HepG2 (cell line): ENCODE results near the gene TMEM87A. TPM values are rescaled to one million over a fixed set of nuclear protein-coding genes. Genes with fewer than 3 reads are reported as not detected.

Experiments used
- HOXA7 ChIP-seq: sonication (generic); formaldehyde crosslinking; IDR thresholded peaks from 2 replicates; pipeline ENCODE4 v1.8.1; 2022; ENCODE audit warnings: mild to moderate bottlenecking, missing genetic modification reagents, moderate library complexity
- NFAT5 ChIP-seq: sonication (generic); formaldehyde crosslinking; IDR thresholded peaks from 2 replicates; pipeline ENCODE4 v1.4.0; 2020; ENCODE audit warnings: missing genetic modification reagents
- NFE2 ChIP-seq: sonication (generic); formaldehyde crosslinking; IDR thresholded peaks from 2 replicates; pipeline ENCODE4 v1.4.0; 2020; ENCODE audit warnings: missing genetic modification reagents
- NFIB ChIP-seq: sonication (generic); formaldehyde crosslinking; IDR thresholded peaks from 2 replicates; pipeline ENCODE4 v1.9.0; 2021; ENCODE audit warnings: missing genetic modification reagents, mild to moderate bottlenecking, borderline replicate concordance
- NFYC ChIP-seq: IDR thresholded peaks from 2 replicates; pipeline ENCODE4 v1.6.1; 2016; ENCODE audit warnings: missing genetic modification reagents, missing compliant biosample characterization
- SNAPC5 ChIP-seq: sonication (generic); formaldehyde crosslinking; IDR thresholded peaks from 2 replicates; pipeline ENCODE4 v1.8.1; 2023; ENCODE audit warnings: mild to moderate bottlenecking, missing genetic modification reagents, borderline replicate concordance
- ZNF205 ChIP-seq: IDR thresholded peaks from 2 replicates; pipeline ENCODE4 v1.6.1; 2018; ENCODE audit warnings: missing biosample characterization, missing genetic modification reagents
- ZNF282 ChIP-seq: fragments of 450-650 bp; IDR thresholded peaks from 2 replicates; pipeline ENCODE4 v1.6.1; 2018; ENCODE audit not compliant: partially characterized antibody
- ZNF850 ChIP-seq: sonication (generic); formaldehyde crosslinking; conservative IDR thresholded peaks from 2 replicates; pipeline ENCODE4 v1.9.0; 2021; ENCODE audit warnings: mild to moderate bottlenecking, missing genetic modification reagents
- polyA plus RNA-seq, 8 experiments: library from polyadenylated mRNA; depleted of rRNA in 3 of 8; stranded (reverse) in 7 of 8; unstranded in 1 of 8; fragments of >200 nt; fragmentation: Illumina TruSeq in 4 of 8; extraction: Trizol in 4 of 8; gene quantifications; 2 replicates each; pipeline versions ENCODE4 v1.2.1 to v1.2.3, GENCODE V29; 2011 to 2016; ENCODE audit warnings: low read depth in 4 of 8, missing spikeins in 1 of 8, mixed read lengths in 1 of 8; ENCODE audit not compliant: insufficient read depth in 1 of 8
- total RNA-seq, 5 experiments: library from RNA; depleted of rRNA; stranded (reverse); fragments of >200 nt; fragmentation: Illumina TruSeq; extraction: Trizol; gene quantifications; 2 replicates each; pipeline ENCODE4 v1.2.3, GENCODE V29; 2016; ENCODE audit warnings: low read depth in 1 of 5
- TF ChIP-seq, protein P1 (sequence below): IDR thresholded peaks from 2 replicates; pipeline ENCODE4 v1.6.1; 2016; ENCODE audit warnings: missing compliant biosample characterization, missing genetic modification reagents, borderline replicate concordance
- TF ChIP-seq, protein P2 (sequence below): IDR thresholded peaks from 2 replicates; pipeline ENCODE4 v1.6.1; 2018; ENCODE audit warnings: missing genetic modification reagents, mild to moderate bottlenecking, missing compliant biosample characterization
- TF ChIP-seq, protein P3 (sequence below): sonication (generic); formaldehyde crosslinking; IDR thresholded peaks from 2 replicates; pipeline ENCODE4 v1.4.0; 2020; ENCODE audit warnings: missing genetic modification reagents, mild to moderate bottlenecking, borderline replicate concordance
- TF ChIP-seq, protein P4 (sequence below): sonication (generic); formaldehyde crosslinking; IDR thresholded peaks from 2 replicates; pipeline ENCODE4 v1.4.0; 2020; ENCODE audit warnings: missing genetic modification reagents

The TMEM87A gene
- total and polyA plus RNA-seq, 2 of the 13 experiments (the other 11 are each of a cell fraction or from before 2014, with no cell fraction given) = 20.2 to 42.8 TPM

DNA sequence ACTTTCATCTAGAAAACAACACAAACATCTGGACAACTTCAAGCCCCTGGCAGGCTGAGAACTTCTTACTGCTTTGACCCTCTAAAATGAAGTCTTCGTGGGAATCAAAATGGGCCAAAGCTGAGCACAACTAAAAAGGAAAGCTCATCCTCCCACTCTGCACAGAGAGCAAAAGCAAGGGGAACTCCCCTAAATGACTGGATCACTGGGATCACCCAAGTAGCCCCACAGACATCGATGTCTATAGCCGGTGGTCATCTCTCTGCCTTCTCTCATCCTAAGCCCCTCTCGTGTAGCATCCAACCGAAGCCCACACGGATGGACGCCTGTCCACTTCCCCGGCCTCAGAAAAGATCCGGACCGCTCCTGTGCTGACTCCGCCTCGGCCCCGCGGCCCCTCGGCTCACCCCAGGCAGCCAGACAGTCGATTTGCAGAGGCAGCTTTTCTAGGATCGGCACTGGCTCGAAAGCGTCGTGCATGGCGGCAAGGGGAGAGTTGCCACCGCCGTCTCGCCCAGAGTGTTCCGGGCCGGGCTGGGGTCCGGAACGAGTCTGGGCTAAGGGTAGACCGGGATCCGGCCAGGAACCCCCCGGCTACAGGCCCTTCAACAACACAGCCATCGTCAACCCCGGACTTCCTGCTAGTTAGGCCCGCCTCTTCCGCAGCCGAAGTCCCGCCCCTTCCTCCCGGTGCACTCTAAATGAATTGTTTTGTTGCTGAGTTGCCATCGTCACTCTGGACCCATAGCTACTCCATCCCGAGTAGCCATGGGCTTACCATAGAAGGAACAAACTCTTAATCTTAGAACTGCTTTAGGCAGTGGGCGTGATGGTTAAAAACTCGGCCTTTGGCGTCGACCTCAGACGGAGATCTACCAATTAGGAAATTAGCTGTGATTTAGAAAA lies 65.3 kb downstream of the TMEM87A start, which contains the start of gene VPS39 (continued):
- TF ChIP-seq, protein P1, sequence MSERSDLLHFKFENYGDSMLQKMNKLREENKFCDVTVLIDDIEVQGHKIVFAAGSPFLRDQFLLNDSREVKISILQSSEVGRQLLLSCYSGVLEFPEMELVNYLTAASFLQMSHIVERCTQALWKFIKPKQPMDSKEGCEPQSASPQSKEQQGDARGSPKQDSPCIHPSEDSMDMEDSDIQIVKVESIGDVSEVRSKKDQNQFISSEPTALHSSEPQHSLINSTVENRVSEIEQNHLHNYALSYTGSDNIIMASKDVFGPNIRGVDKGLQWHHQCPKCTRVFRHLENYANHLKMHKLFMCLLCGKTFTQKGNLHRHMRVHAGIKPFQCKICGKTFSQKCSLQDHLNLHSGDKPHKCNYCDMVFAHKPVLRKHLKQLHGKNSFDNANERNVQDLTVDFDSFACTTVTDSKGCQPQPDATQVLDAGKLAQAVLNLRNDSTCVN (CRISPR knock-in tag) = peak; percentile 57; the same call in 1 of the 2 replicates
- TF ChIP-seq ZNF282 (no peak), ZNF205 (no peak), NFE2 (CRISPR knock-in tag) (no peak), NFAT5 (CRISPR knock-in tag) (no peak), SNAPC5 (CRISPR knock-in tag) (no peak), ZNF850 (CRISPR knock-in tag) (no peak), HOXA7 (CRISPR knock-in tag) (no peak), NFYC (CRISPR knock-in tag) (no peak), NFIB (no peak)
- TF ChIP-seq, protein P2, sequence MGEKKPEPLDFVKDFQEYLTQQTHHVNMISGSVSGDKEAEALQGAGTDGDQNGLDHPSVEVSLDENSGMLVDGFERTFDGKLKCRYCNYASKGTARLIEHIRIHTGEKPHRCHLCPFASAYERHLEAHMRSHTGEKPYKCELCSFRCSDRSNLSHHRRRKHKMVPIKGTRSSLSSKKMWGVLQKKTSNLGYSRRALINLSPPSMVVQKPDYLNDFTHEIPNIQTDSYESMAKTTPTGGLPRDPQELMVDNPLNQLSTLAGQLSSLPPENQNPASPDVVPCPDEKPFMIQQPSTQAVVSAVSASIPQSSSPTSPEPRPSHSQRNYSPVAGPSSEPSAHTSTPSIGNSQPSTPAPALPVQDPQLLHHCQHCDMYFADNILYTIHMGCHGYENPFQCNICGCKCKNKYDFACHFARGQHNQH (CRISPR knock-in tag) = peak; percentile 62; the same call in 1 of the 2 replicates
- TF ChIP-seq, protein P3, sequence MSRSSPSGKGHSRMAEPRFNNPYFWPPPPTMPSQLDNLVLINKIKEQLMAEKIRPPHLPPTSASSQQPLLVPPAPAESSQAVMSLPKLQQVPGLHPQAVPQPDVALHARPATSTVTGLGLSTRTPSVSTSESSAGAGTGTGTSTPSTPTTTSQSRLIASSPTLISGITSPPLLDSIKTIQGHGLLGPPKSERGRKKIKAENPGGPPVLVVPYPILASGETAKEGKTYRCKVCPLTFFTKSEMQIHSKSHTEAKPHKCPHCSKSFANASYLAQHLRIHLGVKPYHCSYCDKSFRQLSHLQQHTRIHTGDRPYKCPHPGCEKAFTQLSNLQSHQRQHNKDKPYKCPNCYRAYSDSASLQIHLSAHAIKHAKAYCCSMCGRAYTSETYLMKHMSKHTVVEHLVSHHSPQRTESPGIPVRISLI (CRISPR knock-in tag) = no peak
- TF ChIP-seq, protein P4, sequence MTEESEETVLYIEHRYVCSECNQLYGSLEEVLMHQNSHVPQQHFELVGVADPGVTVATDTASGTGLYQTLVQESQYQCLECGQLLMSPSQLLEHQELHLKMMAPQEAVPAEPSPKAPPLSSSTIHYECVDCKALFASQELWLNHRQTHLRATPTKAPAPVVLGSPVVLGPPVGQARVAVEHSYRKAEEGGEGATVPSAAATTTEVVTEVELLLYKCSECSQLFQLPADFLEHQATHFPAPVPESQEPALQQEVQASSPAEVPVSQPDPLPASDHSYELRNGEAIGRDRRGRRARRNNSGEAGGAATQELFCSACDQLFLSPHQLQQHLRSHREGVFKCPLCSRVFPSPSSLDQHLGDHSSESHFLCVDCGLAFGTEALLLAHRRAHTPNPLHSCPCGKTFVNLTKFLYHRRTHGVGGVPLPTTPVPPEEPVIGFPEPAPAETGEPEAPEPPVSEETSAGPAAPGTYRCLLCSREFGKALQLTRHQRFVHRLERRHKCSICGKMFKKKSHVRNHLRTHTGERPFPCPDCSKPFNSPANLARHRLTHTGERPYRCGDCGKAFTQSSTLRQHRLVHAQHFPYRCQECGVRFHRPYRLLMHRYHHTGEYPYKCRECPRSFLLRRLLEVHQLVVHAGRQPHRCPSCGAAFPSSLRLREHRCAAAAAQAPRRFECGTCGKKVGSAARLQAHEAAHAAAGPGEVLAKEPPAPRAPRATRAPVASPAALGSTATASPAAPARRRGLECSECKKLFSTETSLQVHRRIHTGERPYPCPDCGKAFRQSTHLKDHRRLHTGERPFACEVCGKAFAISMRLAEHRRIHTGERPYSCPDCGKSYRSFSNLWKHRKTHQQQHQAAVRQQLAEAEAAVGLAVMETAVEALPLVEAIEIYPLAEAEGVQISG (CRISPR knock-in tag) = peak; percentile 71
